Mesendoderm (in vitro differentiated cells): ENCODE data around the gene SDK1.
"Not testable (repeated sequence)": the region's sequence is repeated elsewhere in the genome, so short reads cannot be mapped to it uniquely, and the experiment has no call there.

Experiments used
- DNase-seq: peaks from one replicate; pipeline ENCODE4 v3.0.0; 2013
- H2AK5ac ChIP-seq: 2 replicates; pipeline ENCODE4 v1.6.1; 2013; ENCODE audit warnings: low read length, inconsistent platforms
- H2BK120ac ChIP-seq: 2 replicates; pipeline ENCODE4 v1.6.1; 2013; ENCODE audit warnings: low read depth, mild to moderate bottlenecking, low read length, moderate library complexity, mixed read lengths
- H2BK15ac ChIP-seq: replicated peaks from 2 replicates; pipeline ENCODE4 v1.6.1; 2013; ENCODE audit warnings: low read depth, mild to moderate bottlenecking, moderate library complexity
- H2BK5ac ChIP-seq: 2 replicates; pipeline ENCODE4 v1.6.1; 2013; ENCODE audit warnings: low read length, inconsistent platforms
- H3K18ac ChIP-seq: 2 replicates; pipeline ENCODE4 v1.6.1; 2013; ENCODE audit warnings: mild to moderate bottlenecking, low read length, mixed read lengths
- H3K23ac ChIP-seq: one replicate; pipeline ENCODE4 v1.6.1; 2013; ENCODE audit warnings: low read length
- H3K27ac ChIP-seq: 2 replicates; pipeline ENCODE4 v1.5.1; 2013; ENCODE audit warnings: low read depth, mild to moderate bottlenecking, inconsistent platforms, low read length, moderate library complexity
- H3K27me3 ChIP-seq: 2 replicates; pipeline ENCODE4 v1.6.1; 2013; ENCODE audit warnings: low read length, control low read depth, mild to moderate bottlenecking, inconsistent platforms; ENCODE audit not compliant: insufficient read depth, poor library complexity
- H3K36me3 ChIP-seq: 2 replicates; pipeline ENCODE4 v1.6.1; 2013; ENCODE audit warnings: low read length, inconsistent platforms; ENCODE audit not compliant: control insufficient read depth, insufficient read depth
- H3K4ac ChIP-seq: one replicate; pipeline ENCODE4 v1.6.1; 2013; ENCODE audit warnings: low read depth, mild to moderate bottlenecking, low read length, moderate library complexity
- H3K4me1 ChIP-seq: 2 replicates; pipeline ENCODE4 v1.6.1; 2013; ENCODE audit warnings: low read depth, low read length, inconsistent platforms; ENCODE audit not compliant: control insufficient read depth
- H3K4me2 ChIP-seq: 2 replicates; pipeline ENCODE4 v1.6.1; 2013; ENCODE audit warnings: low read length
- H3K4me3 ChIP-seq: 2 replicates; pipeline ENCODE4 v1.5.1; 2013; ENCODE audit warnings: mild to moderate bottlenecking, low read length
- H3K56ac ChIP-seq: one replicate; pipeline ENCODE4 v1.6.1; 2013; ENCODE audit warnings: low read length
- H3K79me1 ChIP-seq: 2 replicates; pipeline ENCODE4 v1.6.1; 2013; ENCODE audit warnings: low read length, inconsistent platforms
- H3K79me2 ChIP-seq: 2 replicates; pipeline ENCODE4 v1.6.1; 2013; ENCODE audit warnings: mild to moderate bottlenecking, low read length; ENCODE audit not compliant: control insufficient read depth, insufficient read depth
- H3K9ac ChIP-seq: 2 replicates; pipeline ENCODE4 v1.6.1; 2013; ENCODE audit warnings: low read length, inconsistent platforms
- H4K5ac ChIP-seq: one replicate; pipeline ENCODE4 v1.6.1; 2013; ENCODE audit warnings: low read length
- H4K8ac ChIP-seq: one replicate; pipeline ENCODE4 v1.6.1; 2013; ENCODE audit warnings: low read depth, mild to moderate bottlenecking, control low read depth, low read length, moderate library complexity
- WGBS: extraction: QIAGEN DNeasy Blood & Tissue Kit; methylation state at CpG from one replicate; pipeline ENCODE4 v1.1.7; 2013; ENCODE audit warnings: low lambda C conversion rate, missing lambda C conversion rate; ENCODE audit not compliant: insufficient coverage; ENCODE audit errors: extremely low coverage; 5-methylcytosine and 5-hydroxymethylcytosine counted together

The SDK1 gene

DNA sequence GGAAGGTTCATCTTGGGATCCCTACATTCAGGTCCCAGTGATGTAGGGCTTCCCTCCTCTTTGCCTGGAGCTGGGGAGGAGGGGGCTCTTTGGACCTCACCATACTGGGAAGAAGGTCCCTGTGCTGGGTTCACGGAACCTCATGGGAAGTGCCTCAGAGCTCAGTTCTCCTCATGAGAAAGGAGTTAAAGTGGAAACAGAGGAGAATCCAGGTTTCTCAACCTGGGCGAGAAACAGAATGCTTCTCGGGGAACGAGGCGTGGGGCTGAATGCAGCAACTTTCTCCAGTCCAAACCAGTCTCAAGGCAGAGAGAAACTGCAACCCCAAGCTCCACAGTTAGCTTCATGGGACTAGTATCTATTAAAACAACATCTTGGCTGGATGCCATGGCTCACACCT lies 998.4 kb downstream of the SDK1 start:
- no peak overlapping the region for H3K18ac ChIP-seq
- no peaks in the 10 kb centered on the region for H3K79me1 ChIP-seq
- no peak overlapping the region for H3K9ac ChIP-seq
- H3K23ac ChIP-seq: no peak overlapping the region
- H2AK5ac ChIP-seq: no peak overlapping the region
- H3K27me3 ChIP-seq: no peaks in the 10 kb centered on the region
- no peak overlapping the region for H2BK5ac ChIP-seq
- no peak overlapping the region for H2BK15ac ChIP-seq
- DNase-seq: no peak
- H3K4me3 ChIP-seq: no peak overlapping the region
- H4K5ac ChIP-seq: no peak overlapping the region
- H3K4ac ChIP-seq: no peak overlapping the region
- H3K4me1 ChIP-seq: no peaks in the 10 kb centered on the region
- no peak overlapping the region for H2BK120ac ChIP-seq
- no peak overlapping the region for H3K27ac ChIP-seq
- H3K36me3 ChIP-seq: no peaks in the 10 kb centered on the region
- H4K8ac ChIP-seq: no peak overlapping the region
- no peak overlapping the region for H3K56ac ChIP-seq
- H3K79me2 ChIP-seq: no peaks in the 10 kb centered on the region
- H3K4me2 ChIP-seq: no peak overlapping the region
- WGBS: no CpG with 5 or more reads among the region's 5 CpGs

DNA sequence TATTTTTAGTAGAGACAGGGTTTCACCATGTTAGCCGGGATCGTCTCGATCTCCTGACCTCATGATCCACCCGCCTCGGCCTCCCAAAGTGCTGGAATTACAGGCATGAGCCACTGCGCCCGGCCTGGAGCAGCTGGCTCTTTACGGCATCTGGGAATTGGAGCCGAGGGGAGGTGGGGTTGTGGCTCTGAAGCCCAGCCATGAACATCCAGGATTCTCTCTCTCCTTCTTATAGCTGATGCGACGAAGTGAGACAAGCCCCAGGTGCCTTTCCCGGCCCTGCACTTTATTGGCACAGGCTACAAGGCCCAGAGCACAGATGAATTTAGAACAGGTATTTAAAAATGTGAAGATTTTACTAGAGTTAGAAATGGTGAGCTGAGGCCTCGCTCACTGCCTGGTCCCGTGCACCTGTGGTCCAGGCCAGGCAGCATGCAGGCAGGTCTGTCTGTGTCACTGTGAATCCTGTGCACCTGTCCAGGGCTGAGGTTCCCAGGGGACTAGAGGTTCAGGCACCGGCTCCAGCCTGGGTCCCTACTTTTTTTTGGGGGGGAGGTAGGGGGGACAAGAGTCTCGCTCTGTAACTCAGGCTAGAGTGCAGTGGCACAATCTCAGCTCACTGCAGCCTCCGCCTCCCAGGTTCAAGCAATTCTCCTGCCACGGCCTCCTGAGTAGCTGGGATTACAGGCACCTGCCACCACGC lies 1001.3 kb downstream of the SDK1 start:
- H3K4ac ChIP-seq: no peak overlapping the region
- H3K56ac ChIP-seq: no peak overlapping the region
- H3K36me3 ChIP-seq: no peaks in the 10 kb centered on the region
- H3K23ac ChIP-seq: no peak overlapping the region
- H2AK5ac ChIP-seq: no peak overlapping the region
- DNase-seq: no peak
- no peak overlapping the region for H2BK120ac ChIP-seq
- H3K4me1 ChIP-seq: no peaks in the 10 kb centered on the region
- no peak overlapping the region for H2BK5ac ChIP-seq
- no peak overlapping the region for H3K9ac ChIP-seq
- H4K5ac ChIP-seq: no peak overlapping the region
- H3K27ac ChIP-seq: no peak overlapping the region
- H4K8ac ChIP-seq: no peak overlapping the region
- no CpG with 5 or more reads among the region's 19 CpGs for WGBS
- H3K79me2 ChIP-seq: no peaks in the 10 kb centered on the region
- H3K18ac ChIP-seq: no peak overlapping the region
- no peak overlapping the region for H3K4me3 ChIP-seq
- H2BK15ac ChIP-seq: no peak overlapping the region
- no peaks in the 10 kb centered on the region for H3K27me3 ChIP-seq
- no peaks in the 10 kb centered on the region for H3K79me1 ChIP-seq
- no peak overlapping the region for H3K4me2 ChIP-seq

DNA sequence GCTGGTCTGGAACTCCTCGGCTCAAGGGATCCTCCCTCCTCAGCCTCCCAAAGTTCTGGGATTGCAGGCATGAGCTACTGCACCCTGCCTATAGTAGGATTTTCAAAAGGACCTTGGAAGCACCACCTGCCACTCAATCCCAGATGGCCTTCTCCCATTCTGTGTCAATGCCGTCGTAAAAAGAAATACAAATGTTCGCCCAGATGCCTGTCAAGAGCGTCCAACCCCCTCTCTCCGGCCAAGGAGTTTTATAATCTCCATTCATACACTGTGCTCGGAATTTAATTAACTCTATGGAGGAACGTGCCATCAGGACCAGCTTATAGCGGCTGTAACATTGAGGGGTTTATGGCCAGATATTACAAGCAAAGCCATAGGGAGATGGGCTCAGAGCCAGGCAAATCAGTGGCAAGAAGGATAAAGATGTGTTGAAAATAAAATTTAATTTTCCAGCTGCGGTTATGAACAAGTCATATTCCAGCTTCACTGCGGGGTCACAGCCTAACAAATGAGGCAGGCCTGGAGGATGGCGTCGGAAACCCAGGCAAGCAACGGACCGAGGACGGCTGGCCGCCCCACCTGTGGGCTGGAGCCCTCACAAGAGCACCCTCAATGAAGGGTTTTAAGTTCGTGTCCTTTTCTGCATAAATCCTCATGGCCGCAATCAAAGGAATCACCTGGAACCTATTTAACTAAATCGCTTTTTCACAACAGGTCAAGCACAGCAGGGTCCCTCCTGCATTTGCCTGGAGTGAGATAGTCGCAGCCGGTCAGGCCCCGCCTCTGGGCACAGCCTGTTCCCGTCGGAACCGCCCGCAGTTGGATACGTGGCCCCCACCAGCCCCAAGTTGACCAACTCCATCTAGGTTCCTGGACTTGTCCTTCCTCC lies 1006.5 kb downstream of the SDK1 start:
- no CpG with 5 or more reads among the region's 28 CpGs for WGBS
- H2BK120ac ChIP-seq: no peak overlapping the region
- no peak overlapping the region for H4K8ac ChIP-seq
- no peak overlapping the region for H3K9ac ChIP-seq
- no peak overlapping the region for H3K23ac ChIP-seq
- no peak overlapping the region for H4K5ac ChIP-seq
- peak; percentile 3 for DNase-seq
- no peak overlapping the region for H3K56ac ChIP-seq
- H3K27me3 ChIP-seq: no peaks in the 10 kb centered on the region
- no peak overlapping the region for H2AK5ac ChIP-seq
- no peak overlapping the region for H2BK15ac ChIP-seq
- no peak overlapping the region for H3K4me2 ChIP-seq
- H3K27ac ChIP-seq: no peak overlapping the region
- H3K79me1 ChIP-seq: no peaks in the 10 kb centered on the region
- H3K4me1 ChIP-seq: no peaks in the 10 kb centered on the region
- no peak overlapping the region for H2BK5ac ChIP-seq
- H3K4me3 ChIP-seq: no peak overlapping the region
- H3K18ac ChIP-seq: no peak overlapping the region
- H3K79me2 ChIP-seq: no peaks in the 10 kb centered on the region
- no peaks in the 10 kb centered on the region for H3K36me3 ChIP-seq
- H3K4ac ChIP-seq: no peak overlapping the region

DNA sequence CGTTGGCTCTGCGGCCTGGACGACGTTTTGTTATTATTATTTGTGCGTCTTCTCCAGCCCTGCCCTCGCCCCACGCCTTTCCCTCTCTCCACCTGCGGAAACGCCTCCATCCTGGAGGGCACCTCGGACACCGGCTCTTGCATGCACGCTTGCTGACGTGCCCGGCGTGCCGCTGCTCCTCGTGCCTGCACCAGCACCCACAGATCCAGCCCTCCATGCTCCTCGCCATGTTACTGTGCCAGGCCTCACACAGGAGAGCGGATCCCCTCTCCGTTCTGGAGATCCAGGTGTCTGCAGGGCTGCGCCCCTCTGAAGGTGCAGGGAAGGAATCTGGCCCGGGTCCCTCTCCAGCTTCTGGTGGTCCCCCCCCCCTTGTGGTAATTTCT lies 1007.1 kb downstream of the SDK1 start:
- Histone ChIP-seq H3K79me2 (no peaks in the 10 kb centered on the region), H3K18ac (no peak overlapping the region), H2AK5ac (no peak overlapping the region), H2BK5ac (no peak overlapping the region), H3K27me3 (no peaks in the 10 kb centered on the region), H3K79me1 (no peaks in the 10 kb centered on the region), H3K4me3 (no peak overlapping the region), H2BK120ac (no peak overlapping the region), H3K9ac (no peak overlapping the region), H4K8ac (no peak overlapping the region), H3K4me2 (no peak overlapping the region), H4K5ac (no peak overlapping the region), H3K56ac (no peak overlapping the region), H2BK15ac (no peak overlapping the region), H3K36me3 (no peaks in the 10 kb centered on the region), H3K4me1 (no peaks in the 10 kb centered on the region), H3K23ac (no peak overlapping the region), H3K4ac (no peak overlapping the region), H3K27ac (no peak overlapping the region)
- WGBS: no CpG with 5 or more reads among the region's 22 CpGs
- DNase-seq: no peak

DNA sequence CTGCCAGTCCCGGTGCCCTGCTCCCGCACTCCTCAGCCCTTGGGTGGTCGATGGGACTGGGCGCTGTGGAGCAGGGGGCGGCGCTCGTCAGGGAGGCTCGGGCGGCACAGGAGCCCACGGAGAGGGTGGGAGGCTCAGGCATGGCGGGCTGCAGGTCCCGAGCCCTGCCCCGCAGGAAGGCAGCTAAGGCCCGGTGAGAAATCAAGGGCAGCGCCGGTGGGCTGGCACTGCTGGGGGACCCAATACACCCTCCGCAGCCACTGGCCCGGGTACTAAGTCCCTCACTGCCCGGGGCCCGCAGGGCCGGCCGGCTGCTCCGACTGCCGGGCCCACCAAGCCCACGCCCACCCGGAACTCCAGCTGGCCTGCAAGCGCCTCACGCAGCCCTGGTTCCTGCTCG lies 1012.9 kb downstream of the SDK1 start:
- H3K4me3 ChIP-seq, H2BK120ac ChIP-seq, H2AK5ac ChIP-seq, H3K36me3 ChIP-seq, H3K4ac ChIP-seq, H2BK5ac ChIP-seq, H3K56ac ChIP-seq, H4K8ac ChIP-seq, H3K4me2 ChIP-seq, H4K5ac ChIP-seq, H3K23ac ChIP-seq, H2BK15ac ChIP-seq, H3K18ac ChIP-seq, DNase-seq, H3K79me1 ChIP-seq, H3K27me3 ChIP-seq, H3K9ac ChIP-seq, H3K27ac ChIP-seq, H3K79me2 ChIP-seq, H3K4me1 ChIP-seq: not testable (repeated sequence)
- no CpG with 5 or more reads among the region's 29 CpGs for WGBS
